GM19238 (cell line): ENCODE data around the gene AKNA.

Source experiments
- DNase-seq: peaks from one replicate; pipeline ENCODE4 v3.0.0; 2011; ENCODE audit warnings: low spot score; ENCODE audit not compliant: insufficient read length

AKNA gene

DNA sequence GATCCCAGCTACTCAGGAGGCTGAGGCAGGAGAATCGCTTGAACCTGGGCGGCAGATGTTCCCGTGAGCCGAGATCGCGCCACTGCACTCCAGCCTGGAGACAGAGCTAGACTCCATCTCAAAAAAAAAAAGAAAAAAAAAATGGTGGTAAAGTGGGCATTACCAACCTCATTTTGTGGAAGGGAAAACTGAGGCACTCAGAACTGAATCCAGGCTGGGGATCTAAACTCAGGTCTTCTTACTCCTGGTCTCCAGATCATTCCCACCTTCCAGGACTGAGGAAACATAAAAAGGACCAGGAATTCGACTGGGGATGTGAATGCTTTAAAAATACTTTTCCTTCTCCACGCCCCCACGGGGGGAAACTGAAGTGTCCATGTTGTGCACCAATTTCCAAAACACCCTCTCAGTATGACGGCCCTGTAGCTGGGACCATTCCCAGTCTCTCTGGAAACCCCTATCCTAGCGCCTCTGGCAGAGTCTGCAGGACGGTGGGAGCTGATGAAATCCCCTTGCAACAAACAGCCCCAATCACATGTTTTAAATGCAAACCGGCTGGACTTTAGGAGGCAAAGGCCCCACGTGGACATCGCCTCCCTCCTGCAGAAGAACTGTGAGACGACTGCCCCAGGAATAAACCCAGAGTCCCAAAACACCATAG lies 8.9 kb upstream of the AKNA start:
- no peak for DNase-seq

DNA sequence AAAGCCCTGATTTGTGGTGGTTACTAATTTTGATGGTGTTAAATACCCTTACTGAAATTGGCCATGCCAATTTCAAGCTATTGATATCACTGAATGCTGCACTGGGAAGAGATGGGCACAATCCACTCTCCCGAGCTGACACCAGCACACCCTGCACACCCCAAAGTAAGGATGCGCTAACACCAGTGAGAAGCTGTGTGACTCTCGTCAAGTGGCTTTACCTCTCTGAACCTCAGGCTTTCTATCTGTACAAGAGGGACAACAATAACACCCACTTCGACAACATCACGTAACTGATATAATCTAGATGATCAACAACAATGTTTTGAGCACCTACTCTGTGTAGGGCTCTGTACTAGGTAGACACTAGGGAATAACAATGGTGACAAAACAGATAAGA lies 8.0 kb upstream of the AKNA start:
- DNase-seq, result no peak

DNA sequence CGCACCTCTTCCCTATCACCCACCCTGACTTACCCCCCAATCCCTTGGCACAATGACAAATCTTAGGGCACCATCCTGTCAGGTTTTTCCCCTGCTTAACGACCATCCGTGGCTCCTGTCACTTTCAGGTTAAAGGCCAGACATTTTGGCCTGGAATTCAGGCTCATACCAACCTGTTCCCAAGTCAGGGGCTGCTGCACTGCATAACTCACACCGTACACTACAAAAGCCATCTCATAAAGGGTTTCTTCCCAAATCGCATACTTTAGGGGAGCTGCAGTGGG lies 7.5 kb upstream of the AKNA start:
- DNase-seq, result no peak

DNA sequence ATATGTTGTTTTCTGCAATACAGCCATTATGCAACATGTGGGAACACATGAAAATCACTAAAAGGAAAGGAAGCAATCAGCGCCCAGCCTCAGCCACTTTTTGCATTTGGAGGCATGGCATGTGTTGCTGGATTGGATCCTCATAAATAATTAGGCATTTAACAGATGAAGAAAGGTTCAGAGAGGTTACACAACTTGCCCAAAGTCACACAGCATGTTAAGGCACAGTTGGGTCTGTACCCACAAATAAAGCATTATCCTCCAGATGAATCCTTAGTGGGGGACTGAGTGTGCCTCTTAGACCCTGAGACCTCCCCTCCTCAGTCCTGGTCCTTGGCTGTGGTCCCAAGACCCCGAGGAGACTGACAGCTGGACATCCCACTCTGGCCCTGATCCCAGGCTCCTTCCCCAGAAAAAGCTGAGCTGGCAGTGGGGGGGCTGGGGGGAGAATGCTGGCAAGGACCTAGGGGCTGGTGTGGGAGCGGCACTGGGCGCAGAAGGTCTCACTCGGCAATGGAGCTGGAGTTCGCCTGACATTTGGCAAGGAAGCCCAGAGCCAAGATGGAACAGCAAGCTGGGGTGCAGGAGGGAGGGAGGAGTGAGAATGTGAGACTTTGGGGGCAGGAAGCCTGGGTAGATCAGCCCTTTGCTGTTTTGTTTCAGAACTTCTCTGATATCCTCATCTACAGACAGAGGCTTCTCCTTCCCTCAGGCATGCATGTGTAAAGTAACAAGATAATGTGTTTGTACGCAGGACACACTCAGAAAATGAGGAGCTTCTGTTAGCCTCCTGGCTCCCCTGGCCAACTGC lies 6.9 kb upstream of the AKNA start:
- DNase-seq, result no peak

DNA sequence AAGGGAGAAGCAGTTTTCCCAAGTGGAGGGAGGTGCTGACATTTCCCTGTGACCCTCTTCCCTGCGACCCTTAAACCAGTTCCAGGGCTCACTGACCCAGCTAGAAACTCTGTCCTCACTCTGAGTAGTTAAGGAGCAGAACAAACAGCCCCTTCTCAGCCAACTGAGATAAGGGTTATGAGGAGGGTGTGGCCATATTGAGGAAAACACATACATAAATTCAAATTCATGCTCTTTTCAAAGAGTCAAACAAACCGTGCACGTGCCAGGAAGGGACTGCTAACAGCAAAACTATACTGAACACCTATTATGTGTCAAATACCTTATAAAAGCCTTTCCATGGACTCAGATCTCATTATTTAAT lies 4.9 kb upstream of the AKNA start:
- DNase-seq, result no peak

DNA sequence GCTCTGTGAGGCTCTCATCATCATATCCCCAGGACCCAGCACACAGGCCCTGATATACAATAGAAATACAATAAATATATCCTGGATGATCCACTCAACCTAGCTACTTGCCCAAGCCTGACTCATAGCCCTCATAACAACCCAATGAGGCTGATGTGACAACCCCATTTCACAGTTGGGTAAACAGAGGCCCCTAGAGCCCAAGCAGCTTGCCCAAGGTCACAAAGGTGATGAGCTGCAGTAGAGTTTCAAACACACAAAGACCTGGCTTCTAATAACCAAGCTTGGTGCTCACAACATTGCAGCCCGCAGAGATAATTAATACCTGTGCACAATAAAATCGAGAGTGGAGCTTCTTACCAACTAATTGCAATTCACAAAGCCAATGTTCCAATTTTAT lies 3.2 kb upstream of the AKNA start:
- no peak for DNase-seq

DNA sequence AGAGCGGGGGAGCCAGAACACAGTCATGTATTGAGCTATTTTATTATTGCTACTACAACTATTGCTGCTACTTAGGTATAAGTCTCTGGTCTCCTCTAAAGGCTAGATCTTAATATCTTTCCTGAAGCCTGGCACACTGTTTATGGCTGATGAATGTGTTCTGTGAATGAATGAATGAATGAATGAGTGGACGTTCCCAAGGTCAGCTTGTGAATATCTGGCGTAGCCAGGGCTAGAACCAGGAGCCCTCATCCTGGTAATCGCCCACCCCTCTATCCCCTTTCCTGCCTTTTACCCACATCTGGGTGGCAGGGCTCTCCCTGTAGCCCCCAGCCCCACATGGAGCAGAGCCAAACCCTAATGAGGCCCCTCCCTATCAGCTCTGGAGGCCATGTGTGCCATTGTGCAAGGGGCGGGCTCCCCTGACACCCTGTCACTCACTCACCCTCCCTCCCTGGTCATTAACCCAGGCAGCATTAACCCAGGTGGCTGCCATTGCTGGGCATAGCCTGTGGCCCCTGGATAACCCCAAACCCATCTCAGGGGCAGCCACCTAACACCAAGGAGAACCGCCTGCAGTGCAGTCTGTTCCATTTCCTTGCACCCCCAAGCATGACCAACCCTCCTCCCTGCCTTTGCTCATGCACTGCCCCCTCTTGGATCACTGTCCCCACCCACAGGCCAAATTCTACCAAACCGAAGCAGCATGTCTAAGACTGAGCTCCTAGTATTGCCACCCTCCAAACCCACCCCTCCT lies 2.0 kb upstream of the AKNA start:
- no peak for DNase-seq

DNA sequence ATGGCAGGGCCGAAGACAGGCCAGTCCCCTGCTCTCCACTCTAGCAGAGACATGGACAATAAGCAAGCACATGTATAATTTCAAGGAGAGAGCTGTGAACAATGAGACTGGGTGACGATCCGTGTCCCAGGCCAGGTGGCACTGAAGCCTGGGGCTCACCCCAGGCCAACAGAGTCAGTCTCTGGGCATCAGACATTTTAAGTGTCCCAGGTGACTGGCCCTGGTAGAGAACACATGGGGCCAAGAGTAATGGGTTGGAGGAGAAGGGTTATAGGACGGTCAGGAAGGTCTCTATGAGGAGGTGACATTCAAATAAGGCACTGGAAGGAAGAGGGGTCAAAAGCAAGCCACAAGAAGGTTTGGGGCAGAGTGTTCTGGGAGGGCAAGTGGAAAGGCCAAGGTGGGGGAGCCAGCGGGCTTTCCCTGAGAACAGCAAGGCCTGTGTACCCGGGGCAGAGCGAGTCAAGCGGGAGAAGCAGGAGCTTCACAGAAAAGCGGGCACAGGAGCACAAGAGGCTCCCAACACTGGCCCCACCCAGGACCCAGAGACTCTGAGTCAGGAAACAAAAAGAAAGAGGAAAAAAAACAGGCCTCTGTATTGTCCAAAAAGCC lies 1.1 kb upstream of the AKNA start:
- no peak for DNase-seq

DNA sequence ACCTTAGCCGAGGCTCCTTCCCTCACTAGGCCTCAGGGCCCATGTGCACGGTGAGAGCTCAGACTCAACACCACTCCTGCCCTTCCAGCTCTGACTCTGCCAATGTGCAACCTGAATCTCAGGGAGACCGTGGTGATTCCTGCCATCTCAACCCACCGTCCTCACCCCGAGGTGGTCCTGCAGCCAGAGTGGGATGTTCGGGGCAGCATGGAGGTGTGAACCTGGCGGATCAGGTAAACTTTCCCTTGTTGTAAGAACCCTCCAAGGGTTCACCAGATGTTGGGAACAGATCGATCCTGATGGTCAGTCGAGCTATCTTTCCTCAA lies 538 bp upstream of the AKNA start:
- DNase-seq, result no peak

DNA sequence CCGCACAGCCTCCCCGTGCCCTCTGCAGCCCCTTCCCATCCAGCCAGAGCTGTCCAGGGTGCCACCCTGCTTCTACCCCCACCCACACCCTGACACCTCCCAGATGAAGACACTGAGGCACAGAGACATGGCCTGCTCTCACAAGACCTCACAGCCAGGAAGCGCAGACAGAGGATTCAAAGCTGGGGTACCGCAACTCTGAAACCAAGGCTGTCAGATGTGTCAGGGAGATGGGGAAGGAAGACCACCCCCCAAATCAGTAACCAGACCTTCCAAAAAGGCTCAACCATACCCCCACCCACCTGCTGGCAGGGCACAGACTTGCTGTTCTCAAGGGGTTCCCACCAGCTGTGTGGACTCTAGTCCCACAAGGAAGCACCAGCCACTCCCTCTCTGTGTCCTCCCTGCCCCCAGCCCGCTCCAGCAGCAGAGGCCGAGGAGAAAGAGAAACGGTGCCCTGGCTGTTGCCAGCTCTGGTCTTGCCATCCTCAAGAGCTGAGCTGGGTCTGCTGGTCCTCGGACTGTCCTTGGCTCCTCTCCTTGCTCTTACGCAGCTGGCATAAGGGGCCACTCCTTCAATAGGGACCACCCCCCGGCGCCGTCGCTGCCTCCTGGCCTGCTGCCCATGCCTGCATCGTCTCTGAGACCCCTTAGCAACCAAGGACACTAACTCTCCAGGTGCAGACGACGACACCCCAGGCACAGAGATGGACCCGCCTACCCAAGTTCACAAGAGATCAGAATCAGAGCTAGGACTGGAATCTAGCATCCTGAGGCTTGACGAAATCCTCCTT lies 699 bp downstream of the AKNA start:
- DNase-seq, result no peak

DNA sequence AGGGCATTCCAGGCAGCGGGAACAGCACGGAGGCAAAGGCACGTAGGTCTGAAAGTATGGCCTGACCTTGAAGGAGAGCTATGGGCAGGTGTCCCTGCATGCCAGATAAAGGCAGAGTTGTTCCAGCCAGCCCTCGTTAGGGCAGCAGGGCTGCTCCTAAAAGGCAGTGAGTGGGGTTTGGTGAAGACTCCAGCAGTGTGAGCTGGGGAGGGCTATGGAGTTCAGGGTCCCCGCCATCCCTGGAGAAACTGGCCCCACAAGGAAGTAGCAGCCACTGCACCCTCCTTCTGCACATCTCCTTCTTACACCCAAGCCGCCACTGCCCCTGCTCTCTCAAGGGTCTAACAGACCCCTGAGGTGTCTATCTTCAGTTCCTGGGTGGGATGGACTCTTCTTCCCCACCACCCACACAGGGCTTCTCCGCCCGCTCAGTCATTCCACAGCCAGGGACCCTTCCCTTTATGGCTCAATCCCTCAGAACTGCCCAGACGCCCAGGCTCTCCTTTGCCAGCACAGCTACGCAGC lies 1.4 kb downstream of the AKNA start:
- DNase-seq, result no peak

DNA sequence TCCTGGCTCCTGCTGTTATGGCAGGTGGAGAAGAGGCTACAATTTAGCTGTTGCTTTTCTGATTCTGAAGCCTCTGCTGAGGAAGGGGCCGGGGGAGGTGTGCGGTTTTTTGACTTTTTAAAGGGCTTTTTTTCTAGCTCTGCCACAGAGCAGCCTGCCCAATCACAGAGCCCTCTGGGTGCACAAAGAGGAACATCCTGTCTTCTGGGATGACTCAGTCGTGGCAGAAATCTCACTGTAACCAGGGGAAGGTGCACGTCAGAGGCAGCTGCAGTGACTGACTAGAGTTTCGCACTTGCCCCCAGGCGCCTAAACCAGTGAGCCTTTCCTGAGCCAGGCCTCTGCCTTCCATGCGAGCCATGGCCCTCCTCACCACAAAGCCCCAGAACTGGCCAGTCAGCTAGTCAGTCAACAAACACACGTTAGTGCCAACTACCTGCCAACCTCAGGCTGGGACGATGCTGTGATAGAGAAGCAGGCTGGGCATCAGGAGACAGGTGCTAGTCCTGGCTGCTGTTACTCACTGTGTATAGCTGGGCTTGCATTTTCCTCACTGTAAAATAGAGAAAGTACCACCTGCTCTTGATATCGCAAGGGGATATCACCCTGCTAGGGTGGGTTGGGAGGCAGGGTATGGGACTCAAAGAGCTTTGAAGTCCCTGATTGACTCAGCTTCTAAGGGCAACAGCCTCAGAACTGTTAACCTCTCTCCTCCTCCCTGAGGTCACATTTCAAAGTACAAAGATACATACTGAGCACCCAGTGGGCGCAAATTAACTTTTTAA lies 2.2 kb downstream of the AKNA start:
- peak; percentile 60 for DNase-seq

DNA sequence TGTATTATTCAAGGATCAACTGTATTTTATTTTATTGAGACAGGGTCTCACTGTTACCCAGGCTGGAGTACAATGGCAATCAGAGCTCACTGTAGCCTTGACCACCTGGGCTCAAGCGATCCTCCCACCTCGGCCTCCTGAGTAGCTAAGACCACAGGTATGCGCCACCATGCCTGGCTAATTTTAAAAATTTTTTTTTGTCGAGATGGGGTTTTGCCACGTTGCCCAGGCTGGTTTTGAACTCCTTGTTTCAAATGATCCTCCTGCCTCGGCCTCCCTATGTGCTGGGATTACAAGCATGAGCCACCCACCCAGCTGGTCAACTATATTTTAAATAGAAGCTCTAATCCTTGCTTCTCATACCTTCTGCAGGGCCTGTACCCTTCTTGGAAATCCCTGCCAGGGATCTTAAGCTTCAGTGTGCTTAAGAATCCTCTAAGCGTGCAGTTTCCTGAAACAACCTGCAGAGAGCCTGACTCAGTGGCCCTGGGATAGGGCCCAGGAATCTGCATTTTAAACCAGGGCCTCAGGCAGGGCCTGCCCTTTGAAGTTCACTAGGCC lies 2.9 kb downstream of the AKNA start:
- DNase-seq, result no peak

DNA sequence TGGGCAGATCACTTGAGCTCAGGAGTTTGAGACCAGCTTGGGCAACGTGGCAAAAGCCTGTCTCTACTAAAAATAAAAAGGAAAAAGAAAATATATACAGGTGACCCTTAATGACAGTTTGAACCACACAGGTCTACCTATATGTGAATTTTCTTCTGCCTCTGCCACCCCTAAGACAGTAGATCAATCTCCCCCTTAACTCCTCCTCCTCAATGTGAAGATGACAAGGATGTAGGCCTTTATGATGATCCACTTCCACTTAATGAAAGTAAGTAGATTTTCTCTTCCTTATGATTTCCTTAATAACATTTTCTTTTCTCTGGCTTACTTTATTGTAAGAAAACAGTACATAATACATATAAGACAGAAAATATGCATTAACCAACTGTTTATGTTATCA lies 3.4 kb downstream of the AKNA start:
- no peak for DNase-seq

DNA sequence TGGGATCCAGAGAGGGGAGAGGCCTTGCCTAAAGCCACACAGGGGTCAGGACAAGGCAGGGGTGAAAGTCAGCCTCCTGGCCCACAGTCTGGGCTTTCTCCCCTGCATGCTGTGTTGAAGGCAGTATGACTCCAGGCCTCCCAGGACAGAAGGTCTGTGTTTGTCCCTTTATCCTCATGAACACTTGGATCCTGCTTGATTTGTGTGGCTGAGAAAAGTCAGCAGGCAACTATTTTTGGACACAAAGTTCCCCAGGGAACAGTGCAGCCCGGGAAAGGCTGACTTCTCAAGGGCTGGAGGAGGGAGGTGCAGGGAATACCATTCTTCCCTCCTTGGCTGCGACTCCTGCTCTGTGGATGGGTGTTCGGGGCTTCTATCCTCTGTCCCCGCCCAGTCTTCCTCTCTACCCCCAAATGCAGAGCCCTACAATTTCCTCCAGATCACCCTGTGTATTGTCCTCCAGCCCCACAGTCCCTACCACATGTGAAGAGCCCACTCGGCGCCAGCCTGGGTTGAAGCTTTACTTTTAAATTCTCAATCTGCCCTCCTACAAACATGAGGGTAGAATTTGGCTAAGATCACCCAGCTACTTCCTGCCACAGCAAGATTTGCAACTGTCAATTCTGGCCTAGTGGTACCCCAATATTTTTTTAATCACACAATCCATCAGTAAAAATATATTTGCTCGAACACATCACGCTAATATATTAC lies 4.1 kb downstream of the AKNA start:
- no peak for DNase-seq

DNA sequence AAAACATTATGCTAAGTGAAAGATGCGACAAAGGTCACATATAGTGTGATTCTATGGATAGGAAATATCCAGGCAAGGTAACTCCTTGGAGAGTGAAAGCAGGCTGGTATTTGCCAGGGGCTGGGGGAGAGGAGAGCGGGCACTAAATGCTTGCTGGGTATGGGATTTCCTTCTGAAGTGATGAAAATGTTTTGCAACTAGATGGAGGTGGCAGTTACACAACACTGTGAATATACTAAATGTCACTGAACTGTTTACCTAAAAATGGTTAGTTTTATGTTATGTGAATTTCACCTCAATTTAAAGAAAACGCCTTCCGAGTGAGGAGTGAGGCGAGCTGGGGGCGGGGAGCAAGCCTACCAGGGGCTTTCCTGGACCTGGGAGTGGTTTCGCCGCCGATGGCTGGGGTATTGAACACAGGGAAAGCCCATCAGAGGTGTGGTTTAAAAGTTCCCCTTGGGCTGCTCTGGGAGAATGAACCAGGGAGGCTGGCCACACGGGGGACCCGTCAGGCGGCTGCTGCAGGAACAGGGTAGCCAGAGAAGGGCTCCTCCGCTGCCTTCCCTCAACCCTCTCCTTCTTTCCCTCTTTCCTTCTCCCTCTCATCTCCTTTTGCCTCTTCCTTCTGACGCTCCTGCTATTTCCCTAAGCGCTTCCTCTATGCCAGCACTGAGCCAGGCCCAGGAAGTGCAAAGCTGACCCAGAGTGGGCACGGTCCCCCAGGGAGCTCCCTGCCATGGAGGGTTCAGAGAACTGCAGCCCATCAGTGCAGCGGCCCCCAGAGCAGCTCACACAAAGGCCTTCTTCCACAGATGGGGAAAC lies 4.9 kb downstream of the AKNA start:
- no peak for DNase-seq

DNA sequence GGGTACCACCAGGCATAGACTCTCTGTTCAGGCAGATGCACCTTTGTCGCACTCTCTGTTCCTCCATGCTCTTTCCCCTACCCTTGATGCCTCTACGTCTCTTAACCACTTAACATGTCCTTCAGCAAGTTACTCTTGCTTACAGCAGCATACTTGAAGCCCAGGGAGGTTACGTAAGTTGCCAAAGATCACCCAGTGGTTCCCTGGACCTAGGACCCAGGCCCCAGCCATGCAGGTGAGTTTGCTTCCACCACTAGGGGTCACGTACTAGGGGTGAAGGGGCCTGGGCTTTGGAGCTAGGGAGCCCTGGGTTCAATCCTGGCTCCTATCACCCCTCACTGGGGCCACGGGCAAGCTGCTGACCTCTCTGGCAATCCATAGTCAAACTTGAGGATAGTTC lies 8.9 kb downstream of the AKNA start:
- no peak for DNase-seq

DNA sequence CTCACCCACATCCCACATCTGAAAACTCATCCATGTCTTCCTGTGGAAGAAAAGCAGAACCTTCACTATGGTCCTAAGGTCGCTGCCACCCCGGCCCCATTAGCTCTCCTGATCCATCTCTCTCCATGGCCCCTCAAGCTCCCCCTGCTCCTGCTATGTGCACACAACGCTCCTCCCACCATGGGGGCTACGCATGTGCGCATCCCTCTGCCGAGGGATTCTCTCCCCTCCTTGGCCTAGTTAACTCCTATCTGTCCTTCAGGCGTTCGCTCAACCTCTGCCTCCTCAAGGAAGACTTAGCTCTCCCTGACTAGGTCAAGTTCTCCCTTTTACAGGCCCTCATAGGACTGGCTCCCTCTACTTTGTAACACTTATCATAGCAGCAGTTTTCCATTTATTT lies 9.8 kb downstream of the AKNA start:
- no peak for DNase-seq
